SIG-M5 treated with dmso at 0.1 percent for 504 hours (cell line): ENCODE results near the gene MAPT.
A peak's percentile ranks its signal among the peaks of the same experiment; 100 is the strongest.
"Not testable (repeated sequence)": the region's sequence is repeated elsewhere in the genome, so short reads cannot be mapped to it uniquely, and the experiment has no call there.

ENCODE experiments used
- DNase-seq: peaks from one replicate; lab custom pipeline; 2025; ENCODE audit not compliant: unreplicated experiment; lab: John Stamatoyannopoulos, UW

MAPT gene

DNA sequence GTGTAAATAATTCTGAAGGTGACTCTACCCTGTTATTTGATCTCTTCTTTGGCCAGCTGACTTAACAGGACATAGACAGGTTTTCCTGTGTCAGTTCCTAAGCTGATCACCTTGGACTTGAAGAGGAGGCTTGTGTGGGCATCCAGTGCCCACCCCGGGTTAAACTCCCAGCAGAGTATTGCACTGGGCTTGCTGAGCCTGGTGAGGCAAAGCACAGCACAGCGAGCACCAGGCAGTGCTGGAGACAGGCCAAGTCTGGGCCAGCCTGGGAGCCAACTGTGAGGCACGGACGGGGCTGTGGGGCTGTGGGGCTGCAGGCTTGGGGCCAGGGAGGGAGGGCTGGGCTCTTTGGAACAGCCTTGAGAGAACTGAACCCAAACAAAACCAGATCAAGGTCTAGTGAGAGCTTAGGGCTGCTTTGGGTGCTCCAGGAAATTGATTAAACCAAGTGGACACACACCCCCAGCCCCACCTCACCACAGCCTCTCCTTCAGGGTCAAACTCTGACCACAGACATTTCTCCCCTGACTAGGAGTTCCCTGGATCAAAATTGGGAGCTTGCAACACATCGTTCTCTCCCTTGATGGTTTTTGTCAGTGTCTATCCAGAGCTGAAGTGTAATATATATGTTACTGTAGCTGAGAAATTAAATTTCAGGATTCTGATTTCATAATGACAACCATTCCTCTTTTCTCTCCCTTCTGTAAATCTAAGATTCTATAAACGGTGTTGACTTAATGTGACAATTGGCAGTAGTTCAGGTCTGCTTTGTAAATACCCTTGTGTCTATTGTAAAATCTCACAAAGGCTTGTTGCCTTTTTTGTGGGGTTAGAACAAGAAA is 109.8 kb downstream of the MAPT start:
- DNase-seq = no peak

DNA sequence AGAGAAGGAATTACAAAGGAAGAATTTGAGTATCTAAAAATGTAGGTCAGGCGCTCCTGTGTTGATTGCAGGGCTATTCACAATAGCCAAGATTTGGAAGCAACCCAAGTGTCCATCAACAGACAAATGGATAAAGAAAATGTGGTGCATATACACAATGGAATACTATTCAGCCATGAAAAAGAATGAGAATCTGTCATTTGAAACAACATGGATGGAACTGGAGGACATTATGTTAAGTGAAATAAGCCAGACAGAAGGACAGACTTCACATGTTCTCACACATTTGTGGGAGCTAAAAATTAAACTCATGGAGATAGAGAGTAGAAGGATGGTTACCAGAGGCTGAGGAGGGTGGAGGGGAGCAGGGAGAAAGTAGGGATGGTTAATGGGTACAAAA is 111.7 kb downstream of the MAPT start:
- DNase-seq = not testable (repeated sequence)

DNA sequence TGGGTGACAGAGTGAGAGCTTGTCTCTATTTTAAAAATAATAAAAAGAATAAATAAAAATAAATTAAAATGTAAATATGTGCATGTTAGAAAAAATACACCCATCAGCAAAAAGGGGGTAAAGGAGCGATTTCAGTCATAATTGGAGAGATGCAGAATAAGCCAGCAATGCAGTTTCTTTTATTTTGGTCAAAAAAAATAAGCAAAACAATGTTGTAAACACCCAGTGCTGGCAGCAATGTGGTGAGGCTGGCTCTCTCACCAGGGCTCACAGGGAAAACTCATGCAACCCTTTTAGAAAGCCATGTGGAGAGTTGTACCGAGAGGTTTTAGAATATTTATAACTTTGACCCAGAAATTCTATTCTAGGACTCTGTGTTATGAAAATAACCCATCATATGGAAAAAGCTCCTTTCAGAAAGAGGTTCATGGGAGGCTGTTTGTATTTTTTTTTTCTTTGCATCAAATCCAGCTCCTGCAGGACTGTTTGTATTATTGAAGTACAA is 113.2 kb downstream of the MAPT start:
- no peak for DNase-seq

DNA sequence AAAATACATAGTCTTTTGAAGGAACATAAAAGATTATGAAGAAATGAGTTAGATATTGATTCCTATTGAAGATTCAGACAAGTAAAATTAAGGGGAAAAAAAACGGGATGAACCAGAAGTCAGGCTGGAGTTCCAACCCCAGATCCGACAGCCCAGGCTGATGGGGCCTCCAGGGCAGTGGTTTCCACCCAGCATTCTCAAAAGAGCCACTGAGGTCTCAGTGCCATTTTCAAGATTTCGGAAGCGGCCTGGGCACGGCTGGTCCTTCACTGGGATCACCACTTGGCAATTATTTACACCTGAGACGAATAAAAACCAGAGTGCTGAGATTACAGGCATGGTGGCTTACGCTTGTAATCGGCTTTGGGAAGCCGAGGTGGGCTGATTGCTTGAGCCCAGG is 114.2 kb downstream of the MAPT start:
- DNase-seq = no peak

DNA sequence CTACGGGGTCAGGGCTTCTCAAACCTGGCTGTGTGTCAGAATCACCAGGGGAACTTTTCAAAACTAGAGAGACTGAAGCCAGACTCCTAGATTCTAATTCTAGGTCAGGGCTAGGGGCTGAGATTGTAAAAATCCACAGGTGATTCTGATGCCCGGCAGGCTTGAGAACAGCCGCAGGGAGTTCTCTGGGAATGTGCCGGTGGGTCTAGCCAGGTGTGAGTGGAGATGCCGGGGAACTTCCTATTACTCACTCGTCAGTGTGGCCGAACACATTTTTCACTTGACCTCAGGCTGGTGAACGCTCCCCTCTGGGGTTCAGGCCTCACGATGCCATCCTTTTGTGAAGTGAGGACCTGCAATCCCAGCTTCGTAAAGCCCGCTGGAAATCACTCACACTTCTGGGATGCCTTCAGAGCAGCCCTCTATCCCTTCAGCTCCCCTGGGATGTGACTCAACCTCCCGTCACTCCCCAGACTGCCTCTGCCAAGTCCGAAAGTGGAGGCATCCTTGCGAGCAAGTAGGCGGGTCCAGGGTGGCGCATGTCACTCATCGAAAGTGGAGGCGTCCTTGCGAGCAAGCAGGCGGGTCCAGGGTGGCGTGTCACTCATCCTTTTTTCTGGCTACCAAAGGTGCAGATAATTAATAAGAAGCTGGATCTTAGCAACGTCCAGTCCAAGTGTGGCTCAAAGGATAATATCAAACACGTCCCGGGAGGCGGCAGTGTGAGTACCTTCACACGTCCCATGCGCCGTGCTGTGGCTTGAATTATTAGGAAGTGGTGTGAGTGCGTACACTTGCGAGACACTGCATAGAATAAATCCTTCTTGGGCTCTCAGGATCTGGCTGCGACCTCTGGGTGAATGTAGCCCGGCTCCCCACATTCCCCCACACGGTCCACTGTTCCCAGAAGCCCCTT is 115.6 kb downstream of the MAPT start:
- DNase-seq = no peak

DNA sequence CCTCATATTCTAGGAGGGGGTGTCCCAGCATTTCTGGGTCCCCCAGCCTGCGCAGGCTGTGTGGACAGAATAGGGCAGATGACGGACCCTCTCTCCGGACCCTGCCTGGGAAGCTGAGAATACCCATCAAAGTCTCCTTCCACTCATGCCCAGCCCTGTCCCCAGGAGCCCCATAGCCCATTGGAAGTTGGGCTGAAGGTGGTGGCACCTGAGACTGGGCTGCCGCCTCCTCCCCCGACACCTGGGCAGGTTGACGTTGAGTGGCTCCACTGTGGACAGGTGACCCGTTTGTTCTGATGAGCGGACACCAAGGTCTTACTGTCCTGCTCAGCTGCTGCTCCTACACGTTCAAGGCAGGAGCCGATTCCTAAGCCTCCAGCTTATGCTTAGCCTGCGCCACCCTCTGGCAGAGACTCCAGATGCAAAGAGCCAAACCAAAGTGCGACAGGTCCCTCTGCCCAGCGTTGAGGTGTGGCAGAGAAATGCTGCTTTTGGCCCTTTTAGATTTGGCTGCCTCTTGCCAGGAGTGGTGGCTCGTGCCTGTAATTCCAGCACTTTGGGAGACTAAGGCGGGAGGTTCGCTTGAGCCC is 116.3 kb downstream of the MAPT start:
- DNase-seq = no peak

DNA sequence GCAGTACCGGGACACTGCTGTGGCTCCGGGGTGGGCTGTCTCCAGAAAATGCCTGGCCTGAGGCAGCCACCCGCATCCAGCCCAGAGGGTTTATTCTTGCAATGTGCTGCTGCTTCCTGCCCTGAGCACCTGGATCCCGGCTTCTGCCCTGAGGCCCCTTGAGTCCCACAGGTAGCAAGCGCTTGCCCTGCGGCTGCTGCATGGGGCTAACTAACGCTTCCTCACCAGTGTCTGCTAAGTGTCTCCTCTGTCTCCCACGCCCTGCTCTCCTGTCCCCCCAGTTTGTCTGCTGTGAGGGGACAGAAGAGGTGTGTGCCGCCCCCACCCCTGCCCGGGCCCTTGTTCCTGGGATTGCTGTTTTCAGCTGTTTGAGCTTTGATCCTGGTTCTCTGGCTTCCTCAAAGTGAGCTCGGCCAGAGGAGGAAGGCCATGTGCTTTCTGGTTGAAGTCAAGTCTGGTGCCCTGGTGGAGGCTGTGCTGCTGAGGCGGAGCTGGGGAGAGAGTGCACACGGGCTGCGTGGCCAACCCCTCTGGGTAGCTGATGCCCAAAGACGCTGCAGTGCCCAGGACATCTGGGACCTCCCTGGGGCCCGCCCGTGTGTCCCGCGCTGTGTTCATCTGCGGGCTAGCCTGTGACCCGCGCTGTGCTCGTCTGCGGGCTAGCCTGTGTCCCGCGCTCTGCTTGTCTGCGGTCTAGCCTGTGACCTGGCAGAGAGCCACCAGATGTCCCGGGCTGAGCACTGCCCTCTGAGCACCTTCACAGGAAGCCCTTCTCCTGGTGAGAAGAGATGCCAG is 117.6 kb downstream of the MAPT start:
- no peak for DNase-seq

DNA sequence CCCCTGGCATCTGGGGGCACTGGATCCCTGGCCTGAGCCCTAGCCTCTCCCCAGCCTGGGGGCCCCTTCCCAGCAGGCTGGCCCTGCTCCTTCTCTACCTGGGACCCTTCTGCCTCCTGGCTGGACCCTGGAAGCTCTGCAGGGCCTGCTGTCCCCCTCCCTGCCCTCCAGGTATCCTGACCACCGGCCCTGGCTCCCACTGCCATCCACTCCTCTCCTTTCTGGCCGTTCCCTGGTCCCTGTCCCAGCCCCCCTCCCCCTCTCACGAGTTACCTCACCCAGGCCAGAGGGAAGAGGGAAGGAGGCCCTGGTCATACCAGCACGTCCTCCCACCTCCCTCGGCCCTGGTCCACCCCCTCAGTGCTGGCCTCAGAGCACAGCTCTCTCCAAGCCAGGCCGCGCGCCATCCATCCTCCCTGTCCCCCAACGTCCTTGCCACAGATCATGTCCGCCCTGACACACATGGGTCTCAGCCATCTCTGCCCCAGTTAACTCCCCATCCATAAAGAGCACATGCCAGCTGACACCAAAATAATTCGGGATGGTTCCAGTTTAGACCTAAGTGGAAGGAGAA is 118.2 kb downstream of the MAPT start:
- no peak for DNase-seq

DNA sequence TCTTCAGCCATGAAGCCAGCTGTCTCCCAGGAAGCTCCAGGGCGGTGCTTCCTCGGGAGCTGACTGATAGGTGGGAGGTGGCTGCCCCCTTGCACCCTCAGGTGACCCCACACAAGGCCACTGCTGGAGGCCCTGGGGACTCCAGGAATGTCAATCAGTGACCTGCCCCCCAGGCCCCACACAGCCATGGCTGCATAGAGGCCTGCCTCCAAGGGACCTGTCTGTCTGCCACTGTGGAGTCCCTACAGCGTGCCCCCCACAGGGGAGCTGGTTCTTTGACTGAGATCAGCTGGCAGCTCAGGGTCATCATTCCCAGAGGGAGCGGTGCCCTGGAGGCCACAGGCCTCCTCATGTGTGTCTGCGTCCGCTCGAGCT is 118.8 kb downstream of the MAPT start:
- no peak for DNase-seq

DNA sequence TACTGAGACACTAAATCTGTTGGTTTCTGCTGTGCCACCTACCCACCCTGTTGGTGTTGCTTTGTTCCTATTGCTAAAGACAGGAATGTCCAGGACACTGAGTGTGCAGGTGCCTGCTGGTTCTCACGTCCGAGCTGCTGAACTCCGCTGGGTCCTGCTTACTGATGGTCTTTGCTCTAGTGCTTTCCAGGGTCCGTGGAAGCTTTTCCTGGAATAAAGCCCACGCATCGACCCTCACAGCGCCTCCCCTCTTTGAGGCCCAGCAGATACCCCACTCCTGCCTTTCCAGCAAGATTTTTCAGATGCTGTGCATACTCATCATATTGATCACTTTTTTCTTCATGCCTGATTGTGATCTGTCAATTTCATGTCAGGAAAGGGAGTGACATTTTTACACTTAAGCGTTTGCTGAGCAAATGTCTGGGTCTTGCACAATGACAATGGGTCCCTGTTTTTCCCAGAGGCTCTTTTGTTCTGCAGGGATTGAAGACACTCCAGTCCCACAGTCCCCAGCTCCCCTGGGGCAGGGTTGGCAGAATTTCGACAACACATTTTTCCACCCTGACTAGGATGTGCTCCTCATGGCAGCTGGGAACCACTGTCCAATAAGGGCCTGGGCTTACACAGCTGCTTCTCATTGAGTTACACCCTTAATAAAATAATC is 119.3 kb downstream of the MAPT start:
- DNase-seq = no peak

DNA sequence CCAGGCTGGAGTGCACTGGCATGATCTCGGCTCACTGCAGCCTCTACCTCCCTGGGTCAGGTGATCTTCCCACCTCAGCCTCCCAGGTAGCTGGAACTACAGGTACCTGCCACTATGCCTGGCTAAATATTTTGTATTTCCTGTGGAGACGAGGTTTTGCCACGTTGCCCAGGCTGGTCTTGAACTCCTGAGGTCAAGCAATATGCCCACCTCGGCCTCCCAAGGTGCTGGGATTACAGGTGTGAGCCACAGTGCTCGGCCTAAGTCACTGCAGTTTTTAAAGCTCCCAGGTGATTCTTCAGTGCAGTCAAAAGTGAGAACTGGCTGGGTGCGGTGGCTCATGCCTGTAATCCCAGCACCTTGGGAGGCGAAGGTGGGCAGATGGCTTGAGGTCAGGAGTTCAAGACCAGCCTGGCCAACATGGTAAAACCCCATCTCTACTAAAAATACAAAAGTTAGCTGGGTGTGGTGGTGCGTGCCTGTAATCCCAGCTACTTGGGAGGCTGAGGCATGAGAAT is 125.1 kb downstream of the MAPT start:
- not testable (repeated sequence) for DNase-seq

DNA sequence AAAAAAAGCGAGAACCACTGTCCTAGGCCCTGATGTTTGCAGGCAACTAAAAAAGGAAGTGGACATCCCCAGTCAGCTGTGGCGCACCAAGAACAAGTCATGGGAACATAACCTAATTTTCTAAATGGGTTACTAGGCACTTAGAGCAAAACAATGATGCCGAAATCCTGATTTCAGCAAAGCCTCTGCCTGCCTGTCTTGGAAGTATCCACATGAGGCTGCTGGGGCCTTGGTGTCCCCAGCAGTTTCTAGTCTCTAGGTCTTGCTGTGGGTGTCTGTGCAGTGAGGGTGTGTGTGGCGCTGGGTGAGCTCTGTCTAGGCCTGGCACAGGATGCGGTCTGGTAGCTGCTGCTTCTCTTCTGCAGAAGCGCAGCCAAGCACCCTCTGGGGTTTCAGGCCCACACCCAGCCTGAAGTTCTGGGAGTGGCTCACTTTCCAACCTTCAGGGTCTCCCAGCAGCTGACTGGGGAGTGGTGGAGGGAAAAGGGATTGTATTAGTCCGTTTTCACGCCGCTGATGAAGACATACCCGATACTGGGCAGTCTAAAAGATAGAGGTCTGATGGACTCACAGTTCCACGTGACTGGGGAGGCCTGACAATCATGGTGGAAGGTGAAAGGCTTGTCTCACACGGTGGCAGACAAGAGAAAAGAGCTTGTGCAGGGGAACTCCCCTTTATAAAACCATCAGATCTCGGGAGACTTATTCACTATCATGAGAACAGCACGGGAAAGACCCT is 125.8 kb downstream of the MAPT start:
- DNase-seq = peak; percentile 13

DNA sequence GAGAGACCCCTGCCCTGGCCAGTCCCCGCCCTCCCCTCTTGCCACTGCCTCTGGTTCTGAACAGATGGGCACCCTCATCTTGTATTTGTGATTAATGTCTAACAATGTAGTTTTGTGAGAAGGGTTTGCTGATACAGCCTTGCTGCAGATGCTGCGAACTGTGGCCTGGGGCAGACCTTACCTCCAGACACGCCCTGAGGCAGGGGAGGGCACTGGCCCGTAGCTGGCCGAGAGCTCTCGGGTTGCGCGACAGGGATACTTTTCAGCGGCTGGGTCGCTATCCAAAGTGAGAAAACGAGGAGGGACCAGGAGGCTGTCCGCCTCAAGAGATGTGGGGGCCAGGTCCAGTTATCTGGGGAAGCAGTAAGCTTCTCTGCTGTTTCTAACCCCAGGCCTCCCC is 126.6 kb downstream of the MAPT start:
- DNase-seq = no peak

DNA sequence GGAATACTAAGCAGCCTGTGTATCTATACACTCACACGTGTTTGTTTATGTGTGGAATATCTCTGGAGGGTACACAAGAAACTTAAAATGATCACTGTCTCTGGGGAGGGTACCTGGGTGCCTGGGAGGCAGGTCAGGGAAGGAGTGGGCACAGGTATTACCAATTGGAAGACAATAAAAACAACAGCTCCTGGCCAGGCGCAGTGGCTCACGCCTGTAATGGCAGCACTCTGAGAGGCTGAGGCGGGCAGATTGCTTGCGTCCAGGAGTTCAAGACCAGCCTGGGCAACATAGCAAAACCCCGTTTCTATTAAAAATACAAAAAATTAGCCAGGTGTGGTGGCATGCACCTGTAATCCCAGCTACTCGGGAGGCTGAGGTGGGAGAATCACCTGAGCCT is 129.0 kb downstream of the MAPT start:
- DNase-seq = not testable (repeated sequence)

DNA sequence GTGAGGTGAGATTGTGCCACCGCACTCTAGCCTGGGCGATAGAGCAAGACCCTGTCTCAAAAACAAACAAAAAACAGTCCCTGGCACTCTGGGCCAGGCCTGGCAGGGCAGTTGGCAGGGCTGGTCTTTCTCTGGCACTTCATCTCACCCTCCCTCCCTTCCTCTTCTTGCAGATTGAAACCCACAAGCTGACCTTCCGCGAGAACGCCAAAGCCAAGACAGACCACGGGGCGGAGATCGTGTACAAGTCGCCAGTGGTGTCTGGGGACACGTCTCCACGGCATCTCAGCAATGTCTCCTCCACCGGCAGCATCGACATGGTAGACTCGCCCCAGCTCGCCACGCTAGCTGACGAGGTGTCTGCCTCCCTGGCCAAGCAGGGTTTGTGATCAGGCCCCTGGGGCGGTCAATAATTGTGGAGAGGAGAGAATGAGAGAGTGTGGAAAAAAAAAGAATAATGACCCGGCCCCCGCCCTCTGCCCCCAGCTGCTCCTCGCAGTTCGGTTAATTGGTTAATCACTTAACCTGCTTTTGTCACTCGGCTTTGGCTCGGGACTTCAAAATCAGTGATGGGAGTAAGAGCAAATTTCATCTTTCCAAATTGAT is 129.5 kb downstream of the MAPT start:
- DNase-seq = no peak

DNA sequence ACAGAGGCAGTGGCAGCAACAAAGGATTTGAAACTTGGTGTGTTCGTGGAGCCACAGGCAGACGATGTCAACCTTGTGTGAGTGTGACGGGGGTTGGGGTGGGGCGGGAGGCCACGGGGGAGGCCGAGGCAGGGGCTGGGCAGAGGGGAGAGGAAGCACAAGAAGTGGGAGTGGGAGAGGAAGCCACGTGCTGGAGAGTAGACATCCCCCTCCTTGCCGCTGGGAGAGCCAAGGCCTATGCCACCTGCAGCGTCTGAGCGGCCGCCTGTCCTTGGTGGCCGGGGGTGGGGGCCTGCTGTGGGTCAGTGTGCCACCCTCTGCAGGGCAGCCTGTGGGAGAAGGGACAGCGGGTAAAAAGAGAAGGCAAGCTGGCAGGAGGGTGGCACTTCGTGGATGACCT is 130.2 kb downstream of the MAPT start:
- no peak for DNase-seq

DNA sequence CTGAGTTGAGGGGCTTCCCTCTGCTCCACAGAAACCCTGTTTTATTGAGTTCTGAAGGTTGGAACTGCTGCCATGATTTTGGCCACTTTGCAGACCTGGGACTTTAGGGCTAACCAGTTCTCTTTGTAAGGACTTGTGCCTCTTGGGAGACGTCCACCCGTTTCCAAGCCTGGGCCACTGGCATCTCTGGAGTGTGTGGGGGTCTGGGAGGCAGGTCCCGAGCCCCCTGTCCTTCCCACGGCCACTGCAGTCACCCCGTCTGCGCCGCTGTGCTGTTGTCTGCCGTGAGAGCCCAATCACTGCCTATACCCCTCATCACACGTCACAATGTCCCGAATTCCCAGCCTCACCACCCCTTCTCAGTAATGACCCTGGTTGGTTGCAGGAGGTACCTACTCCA is 130.7 kb downstream of the MAPT start:
- DNase-seq = no peak

DNA sequence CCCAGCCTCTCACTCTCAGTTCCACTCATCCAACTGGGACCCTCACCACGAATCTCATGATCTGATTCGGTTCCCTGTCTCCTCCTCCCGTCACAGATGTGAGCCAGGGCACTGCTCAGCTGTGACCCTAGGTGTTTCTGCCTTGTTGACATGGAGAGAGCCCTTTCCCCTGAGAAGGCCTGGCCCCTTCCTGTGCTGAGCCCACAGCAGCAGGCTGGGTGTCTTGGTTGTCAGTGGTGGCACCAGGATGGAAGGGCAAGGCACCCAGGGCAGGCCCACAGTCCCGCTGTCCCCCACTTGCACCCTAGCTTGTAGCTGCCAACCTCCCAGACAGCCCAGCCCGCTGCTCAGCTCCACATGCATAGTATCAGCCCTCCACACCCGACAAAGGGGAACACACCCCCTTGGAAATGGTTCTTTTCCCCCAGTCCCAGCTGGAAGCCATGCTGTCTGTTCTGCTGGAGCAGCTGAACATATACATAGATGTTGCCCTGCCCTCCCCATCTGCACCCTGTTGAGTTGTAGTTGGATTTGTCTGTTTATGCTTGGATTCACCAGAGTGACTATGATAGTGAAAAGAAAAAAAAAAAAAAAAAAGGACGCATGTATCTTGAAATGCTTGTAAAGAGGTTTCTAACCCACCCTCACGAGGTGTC is 131.3 kb downstream of the MAPT start:
- DNase-seq = no peak
